IPS DF 19.7 (cell line): ENCODE results near the gene KCTD16.

Source experiments
- DNase-seq: peaks from one replicate; pipeline ENCODE4 v3.0.0-alpha.2; 2013; ENCODE audit warnings: low read depth, low spot score

Gene KCTD16

DNA sequence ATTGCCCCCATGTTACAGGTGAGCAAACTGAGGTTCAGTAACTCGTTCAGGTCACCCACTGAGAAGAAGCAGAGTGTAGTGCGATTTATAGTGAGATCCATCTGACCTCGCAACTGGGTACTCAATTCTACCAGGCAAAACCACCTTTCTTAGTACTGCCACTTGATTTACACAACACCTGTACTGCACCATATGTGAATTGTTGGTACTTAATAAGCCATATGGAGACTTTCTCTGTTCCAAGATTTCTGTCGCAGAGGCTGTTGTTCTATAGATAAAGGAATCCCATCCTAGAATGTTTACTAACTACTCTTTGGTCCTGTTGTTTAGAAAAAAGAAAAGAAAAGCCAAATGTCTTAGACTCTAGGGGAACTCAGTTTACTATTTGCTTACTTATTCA, 287.5 kb downstream of the KCTD16 start:
- no peak for DNase-seq

DNA sequence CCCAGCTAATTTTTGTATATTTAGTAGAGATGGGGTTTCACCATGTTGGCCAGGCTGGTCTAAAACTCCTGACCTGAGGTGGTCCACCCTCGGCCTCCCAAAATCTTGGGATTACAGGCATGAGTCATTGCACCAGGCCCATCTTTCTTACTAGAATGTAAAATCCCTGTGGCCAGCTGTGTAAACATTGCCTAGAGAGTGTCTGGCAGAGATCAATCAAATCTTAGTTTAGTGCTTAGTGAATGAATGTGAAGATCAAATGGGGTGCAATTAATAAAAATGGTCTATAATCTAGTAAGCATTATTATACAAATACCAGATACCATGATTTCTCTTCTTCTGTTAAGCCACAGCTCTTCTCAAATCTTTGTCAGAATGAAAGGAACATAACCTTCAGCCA, 289.9 kb downstream of the KCTD16 start:
- DNase-seq: no peak

DNA sequence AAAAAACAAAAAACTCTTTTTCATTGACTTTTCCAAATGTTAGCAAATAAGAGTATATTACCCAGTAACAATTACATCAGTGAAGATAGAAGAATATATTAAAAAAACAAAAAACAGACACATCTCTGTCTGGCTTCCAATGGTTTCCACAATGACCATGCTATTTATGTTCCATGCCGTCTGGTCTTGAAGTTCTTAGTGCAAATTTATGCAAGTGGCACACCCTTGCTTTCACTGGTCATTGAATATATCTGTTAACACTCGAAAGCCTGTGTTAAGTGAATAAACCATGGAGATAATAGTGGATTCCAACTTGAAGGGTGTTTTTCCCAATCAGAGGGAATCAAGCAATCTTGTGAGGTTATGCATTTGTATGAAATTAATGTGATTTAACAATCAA, 291.9 kb downstream of the KCTD16 start:
- no peak for DNase-seq

DNA sequence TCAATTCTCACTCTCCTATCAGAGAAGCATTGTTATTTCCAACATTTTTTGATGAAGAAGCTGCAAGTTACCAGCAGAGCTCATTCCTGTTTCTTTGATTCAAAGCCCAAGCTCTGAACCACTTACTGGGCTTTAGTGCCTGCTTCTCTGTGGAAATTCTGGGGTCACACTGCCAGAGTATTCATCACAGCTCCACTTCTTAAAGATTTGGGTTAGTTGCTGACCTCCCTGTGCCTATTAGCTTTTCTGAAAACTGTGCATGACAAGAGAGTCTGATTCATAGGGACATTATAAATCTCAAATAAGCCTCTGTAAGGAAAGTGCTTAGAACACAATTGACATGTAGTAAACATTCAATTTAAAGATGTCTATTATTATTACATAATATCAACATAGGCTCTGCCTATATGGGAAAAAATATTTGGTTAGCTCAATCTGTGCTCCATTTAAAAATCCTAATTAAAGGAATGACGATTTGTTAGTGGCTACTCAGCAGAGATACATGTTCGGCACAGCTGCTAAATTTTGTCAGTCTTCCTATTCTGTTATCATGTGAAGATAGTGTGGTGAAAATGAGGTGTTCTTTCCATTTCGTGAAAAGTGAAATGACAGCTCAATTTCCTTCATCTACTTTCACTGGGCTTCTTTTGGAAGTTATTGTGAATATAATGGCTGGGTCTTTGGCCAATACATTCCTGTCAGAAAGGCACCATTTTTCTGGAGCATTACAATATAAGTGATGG, 293.0 kb downstream of the KCTD16 start:
- DNase-seq: no peak

DNA sequence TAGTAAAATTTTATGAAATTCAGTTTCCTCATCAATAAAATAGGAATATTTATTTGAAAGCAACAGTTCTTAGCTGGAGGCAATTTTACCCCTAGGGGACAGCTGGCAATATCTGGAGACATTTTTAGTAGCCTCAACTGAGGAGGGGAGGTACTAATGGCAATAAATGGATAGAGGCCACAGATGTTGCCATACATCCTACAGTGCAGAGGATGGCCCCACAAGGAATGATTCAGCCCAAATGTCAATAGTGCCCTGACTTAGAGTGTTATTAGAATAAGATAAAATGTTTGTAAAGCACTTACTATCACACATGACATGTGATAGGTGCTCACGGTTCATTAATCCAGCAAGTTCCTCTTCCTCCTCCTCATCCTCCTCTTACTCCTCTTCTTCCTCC, 293.6 kb downstream of the KCTD16 start:
- no peak for DNase-seq

DNA sequence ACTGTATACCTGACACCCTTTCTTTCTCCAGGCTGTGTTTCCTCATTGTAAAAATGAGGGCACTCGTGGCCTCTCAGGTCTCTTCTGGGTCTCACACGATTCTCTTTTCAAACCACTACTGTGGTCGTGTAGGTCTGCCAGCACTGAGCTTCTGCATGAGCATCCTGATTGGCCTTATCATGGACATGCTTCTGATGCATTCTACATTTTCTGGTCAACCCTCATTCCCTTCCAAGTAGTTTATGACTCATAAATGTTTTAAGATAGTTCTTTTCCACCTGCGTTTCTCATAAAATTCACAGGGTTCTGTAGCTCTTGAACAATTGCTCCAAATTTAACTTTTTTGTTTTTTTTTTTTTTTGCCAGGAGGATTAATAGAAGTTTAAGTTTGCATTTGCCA, 294.8 kb downstream of the KCTD16 start:
- DNase-seq: no peak

DNA sequence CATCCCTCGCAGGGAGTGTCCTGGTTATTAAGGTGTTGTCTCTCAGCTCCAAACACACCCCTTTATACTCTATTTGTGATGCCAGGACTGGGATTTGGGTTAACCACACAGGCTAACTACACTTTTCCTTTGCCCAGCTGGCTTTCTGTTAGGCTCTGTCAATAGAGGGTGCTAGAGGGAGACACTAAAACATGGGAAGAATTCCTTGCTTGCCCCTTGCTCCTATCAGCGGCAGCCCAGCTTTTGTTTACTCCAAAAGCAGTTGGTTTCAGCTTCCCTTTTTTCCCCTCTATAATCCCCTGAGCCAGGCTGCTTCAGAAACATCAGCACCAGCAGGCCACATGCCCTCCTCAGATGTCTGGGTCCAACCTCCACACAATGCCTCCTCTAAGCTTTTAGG, 297.1 kb downstream of the KCTD16 start:
- DNase-seq: peak; percentile 28

DNA sequence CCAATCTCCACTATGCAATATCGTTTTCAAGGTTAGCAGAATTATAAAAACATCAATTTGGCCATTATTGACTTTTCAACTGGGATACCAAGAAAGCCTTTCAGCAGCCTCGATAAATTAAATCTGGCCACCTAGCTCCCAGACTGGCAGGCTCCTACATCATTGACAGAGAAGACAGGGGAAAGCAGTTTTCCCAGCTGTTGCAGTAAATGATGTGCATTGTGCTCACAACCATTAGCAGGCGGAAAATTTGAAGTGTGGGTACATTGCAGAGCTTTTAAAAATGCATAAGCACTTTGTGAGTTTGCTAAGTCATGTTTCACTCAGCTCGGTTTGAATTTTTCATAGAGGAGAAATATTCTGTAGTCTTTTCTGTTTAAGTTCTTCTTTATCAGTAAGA, 297.9 kb downstream of the KCTD16 start:
- no peak for DNase-seq

DNA sequence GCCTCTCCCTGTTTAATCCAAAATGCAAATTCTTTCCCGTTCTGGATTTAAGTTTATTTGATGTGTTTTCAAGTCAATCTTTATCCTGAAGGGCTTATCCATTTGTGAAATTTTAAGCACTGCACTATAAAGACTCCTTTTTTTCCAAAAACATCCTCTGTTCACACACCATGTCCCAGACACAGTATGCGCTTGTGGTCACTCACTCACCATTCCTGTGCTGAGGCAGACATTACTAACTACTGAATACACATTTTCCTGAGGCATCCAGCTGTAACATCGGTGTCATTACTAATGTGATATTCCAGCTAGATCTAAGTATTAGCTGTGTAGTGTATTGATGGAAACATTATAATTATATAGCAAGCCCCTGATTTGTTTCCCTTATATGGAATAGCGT, 298.4 kb downstream of the KCTD16 start:
- DNase-seq: no peak

DNA sequence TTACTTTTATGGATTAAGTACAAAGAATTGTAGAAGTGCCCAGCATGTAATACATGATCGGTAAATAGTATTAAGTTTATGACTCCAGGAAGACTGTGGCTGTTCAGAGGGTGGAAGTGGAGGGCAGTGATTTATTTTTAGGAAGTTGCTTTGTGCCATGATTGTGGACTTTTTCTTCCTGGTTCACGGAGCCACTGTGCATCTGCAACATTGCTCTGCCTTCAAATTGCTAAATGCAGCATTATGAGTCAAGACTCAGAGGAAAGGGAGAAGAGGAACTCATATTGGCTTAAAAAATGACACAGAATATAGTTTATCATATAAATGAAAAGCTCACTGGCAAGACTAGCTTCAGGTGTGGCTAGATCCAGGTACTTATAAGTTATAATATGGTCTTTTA, 301.5 kb downstream of the KCTD16 start:
- DNase-seq: no peak

DNA sequence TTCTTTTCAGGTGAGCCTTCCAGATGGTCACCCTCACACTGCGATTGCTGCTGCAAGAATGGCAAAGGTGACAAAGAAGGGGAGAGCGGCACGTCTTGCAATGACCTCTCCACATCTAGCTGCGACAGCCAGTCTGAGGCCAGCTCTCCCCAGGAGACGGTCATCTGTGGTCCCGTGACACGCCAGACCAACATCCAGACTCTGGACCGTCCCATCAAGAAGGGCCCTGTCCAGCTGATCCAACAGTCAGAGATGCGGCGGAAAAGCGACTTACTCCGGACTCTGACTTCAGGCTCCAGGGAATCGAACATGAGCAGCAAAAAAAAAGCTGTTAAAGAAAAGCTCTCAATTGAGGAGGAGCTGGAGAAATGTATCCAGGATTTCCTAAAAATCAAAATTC, 303.0 kb downstream of the KCTD16 start:
- no peak for DNase-seq

DNA sequence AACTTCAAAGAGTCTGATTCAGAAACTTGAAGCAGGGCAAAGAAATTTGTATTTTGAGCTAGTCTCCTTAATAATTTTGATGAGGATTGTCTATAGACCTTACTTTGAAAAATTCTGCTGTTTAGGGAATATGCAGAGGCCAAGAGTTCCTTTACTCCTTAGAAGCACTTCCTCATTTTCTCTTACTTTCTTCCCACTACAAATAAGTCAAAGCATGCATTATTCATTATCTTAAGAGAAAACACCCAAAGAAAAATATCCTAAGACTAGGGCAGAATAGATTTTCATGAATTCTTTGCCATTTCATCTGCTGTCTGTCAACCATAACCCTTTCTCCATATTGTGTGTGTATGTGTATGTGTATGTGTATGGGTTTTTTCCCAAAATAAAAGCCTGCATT, 307.9 kb downstream of the KCTD16 start:
- DNase-seq: no peak

DNA sequence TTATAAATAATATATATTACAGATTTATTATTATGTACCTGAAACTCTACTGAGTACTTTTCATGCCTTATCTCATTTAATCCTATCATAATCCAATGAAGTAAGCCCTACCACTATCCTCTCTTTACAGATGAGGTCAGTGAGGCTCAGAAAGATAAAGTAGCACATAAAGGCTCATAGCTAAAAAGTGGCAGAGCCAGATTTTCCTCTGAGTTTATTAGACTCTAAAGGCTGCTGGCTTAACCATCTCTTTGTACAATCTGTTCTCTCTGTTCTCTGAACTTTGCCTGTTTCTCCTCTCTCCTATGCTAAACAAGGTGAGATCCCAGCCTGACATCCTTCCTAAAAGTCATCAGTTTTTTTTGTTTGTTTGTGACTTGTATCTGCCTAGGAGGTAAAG, 311.2 kb downstream of the KCTD16 start:
- no peak for DNase-seq

DNA sequence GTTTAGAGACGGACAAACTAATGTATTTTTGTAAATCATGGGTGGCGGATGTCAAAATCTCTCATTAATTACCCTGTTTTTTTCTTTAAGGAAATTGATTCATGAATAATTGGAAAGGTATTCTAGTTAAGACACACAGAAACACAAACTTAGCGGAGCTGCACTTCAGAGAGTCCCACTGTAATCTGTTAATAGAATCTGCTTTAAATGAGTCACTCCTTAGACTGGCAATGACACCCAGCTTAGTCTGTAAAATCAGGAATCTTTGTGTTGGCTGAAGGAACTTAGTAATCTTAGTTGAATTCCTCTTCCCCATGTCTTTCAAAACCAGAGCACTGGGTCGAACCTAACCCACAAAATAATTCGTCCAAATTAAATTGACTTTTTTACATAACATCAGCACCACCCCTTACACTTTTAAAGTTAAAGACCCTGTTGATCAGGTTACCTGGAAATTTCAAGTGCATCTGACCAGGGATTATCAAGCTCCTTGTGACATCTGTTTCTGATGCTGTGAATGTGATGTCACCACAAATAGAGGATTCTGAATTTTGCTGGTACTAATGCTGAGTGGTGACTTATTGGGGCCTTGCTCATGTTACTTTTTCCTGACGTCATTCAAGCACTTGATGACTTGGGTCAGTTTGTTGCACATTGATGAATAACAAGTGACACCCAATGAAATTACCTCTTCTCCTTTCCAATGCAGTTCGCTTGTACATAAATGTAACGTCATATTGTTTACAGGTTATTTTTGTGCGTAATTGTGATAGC, 313.6 kb downstream of the KCTD16 start:
- no peak for DNase-seq

DNA sequence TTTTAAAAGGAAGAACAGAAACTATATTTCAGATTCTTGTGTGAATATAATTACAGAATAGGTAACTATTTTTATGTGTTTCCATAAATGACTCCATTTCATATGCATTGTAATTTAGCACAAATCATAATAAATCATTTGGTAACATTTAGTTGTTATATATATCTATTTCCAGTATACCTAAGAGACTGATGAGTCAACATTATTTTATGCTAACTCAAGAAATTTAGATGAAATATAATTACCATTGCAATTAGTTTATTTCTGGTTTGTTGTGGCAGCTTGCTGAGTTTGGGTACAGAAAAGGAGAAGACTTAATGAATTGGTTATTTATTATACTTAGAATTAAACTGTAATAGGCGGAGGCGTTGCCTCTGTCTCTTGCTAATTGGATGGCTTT, 314.9 kb downstream of the KCTD16 start:
- no peak for DNase-seq

DNA sequence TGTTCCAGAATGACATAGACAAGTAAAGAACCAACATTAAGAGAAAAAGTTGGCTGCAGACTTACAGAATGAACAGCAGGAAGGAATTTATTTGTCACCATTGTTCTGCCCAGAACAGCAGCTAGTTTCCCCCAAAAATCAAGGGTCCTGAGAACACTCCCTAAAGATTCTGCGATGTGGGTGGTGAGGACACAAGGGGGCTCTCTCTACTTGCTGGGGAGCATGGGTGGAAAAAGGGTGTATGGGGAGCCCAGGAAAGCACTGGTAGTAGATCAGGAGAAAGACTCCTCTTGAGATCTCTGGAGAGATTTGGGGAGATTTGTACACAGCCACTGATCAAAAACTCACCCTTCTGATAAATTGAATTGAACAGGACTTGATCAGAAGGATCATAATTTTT, 316.5 kb downstream of the KCTD16 start:
- no peak for DNase-seq

DNA sequence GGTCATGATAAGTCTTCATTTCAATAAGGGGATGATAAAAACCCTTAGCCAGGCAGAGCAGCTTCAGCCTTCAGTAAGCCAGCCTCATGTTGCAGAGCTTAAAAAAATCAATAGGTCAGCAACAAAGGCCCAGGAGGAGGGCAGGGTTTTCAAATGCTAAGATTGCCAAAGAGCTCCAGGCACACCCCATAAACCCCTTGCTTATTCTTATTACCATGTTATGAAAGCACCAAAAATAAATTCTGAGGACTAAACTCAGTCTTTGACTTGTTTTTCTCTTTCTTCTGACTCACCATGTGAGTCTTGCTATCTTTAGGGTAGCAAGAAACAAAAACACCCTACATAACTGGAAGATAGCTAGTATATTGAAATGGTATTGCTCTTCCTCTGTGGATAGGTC, 317.1 kb downstream of the KCTD16 start:
- no peak for DNase-seq

DNA sequence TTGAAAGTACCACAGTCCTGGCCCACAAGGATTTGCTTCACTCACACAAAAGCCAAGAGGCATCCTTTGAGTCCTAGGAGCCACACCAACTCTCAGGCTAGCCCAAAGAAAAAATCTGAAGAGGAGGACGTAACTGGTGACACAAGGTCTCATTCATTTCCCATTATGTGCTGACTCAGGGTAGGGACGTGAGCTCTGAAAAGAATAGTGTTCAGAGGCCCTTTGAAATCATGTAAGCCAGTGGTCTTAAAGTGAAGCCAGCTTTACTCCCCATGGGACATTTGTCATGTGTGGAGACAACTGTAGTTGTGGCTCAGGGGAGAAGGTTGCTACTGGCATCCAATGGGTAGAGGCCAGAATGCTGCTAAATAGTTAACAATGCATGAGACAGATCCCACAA, 332.4 kb downstream of the KCTD16 start:
- no peak for DNase-seq

DNA sequence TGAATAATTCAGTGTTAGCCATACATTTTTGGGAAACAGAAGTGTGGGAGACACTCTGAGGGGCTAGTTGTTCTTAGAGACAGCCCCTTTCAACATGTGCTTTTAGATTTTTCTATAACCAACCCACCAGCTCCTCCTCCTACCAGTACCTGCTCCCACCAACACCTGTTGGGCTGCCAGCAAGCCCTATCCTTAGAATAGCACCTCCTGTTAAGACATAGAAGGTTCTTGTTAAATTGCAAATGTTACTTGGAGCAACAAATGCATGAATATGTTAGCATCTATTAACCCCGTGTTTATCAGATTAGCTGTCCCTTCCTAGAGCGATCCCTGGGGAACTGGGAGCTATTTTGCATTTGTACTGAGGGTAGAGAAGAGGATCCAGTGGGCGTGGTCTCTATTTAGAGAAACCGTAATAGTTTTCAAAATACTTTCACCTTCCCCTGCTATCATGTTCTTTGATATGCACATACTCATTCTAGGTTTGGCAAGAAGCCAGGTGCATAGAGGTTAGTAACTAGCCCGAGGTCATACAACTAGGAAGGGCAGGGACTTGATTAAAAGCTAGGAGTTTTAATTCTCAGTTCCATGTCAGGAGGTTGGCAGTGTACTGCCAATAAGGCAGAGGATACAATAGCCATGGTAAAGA, 334.4 kb downstream of the KCTD16 start:
- DNase-seq: peak; percentile 28

DNA sequence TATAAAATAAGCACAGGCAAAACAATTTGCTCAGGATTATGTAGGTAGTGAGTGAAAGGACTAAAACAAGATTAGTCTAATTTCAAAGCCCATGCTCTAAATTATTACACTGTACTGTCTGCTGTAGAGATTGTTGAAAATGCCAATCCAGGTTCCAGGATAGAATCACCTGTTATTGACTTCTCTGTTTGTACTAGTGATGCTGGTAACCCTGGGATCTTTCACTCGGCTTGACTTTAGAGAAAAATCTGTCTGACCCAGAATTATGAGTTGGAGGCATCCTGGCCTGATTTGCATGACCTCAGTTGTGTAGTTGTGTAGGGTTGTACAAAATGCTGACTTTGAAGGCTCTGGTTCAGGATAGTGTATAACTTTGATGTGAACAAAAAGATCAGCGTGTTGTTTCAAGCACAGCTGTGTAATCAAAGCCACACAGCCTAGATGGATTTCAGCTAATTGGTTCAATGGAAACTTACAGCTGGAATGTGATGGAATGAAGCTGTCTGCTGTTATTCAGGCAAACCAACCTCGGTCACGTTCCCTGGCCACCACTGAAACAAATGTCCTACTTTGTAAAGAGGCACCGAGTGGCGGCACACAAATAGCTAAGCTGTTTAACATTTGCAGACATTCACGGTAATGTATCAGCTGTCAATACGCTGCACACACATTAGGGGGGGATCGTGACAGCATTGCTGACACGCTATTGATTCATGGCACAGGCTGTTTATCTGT, 340.3 kb downstream of the KCTD16 start:
- no peak for DNase-seq

DNA sequence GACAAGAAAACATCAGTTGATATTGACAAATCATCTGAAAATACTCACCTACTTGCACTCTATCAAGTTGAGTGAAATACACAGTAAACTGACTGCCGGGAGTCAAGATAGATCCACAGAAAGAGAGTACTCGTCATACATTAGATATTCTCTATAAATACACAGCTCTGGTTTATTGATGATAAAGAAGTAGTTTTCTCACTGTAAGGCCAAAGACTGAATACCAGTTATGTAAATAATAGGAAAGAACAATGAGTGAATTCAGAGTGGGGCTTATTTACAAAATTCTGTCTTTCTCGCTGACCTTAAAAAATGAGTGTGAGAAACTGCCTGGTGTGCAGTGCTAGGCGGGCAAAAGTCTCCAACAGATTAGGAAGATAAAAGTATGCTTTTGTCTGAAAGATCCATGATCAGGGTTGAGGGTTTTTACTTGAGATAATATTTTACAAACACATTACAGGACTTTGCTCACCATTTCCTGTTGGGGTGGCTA, 341.0 kb downstream of the KCTD16 start:
- no peak for DNase-seq

DNA sequence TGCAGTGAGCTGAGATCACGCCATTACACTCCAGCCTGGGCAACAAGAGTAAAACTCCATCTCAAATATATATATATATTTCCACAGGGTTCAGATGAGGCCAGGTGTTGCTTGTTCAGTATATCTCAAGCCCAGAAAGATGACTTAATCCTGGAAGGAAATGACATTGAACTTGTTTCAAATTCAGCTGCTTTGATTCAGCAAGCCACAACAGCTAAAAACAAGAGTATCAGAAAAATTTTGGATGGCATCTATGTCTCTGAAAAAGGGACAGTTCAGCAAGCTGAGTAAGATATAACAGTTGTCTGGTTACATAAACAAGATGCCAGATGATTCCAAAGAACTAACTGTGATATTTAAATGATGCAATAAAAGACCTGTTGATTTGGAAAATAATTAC, 352.0 kb downstream of the KCTD16 start:
- DNase-seq: no peak
